SK-N-SH (cell line): Measurements from ENCODE around the gene GNB1L. TPM values are rescaled to one million over a fixed set of nuclear protein-coding genes. Genes with fewer than 3 reads are reported as not detected.

Experiments
- CTCF ChIA-PET: fragments of 300-600, 350-600 bp; formaldehyde crosslinking; extraction: SDS; loops from one replicate; lab custom pipeline; 2021; lab: Yijun Ruan, JAX
- POLR2A ChIA-PET: fragments of 350-600 bp; sonication (Branson Sonifier 250); formaldehyde crosslinking; extraction: SDS; loops from one replicate; lab custom pipeline; 2020; ENCODE audit warnings: antibody characterized with exemption, inconsistent platforms; lab: Yijun Ruan, JAX
- DNase-seq: peaks from one replicate; pipeline ENCODE4 v3.0.0; 2012
- H2AFZ ChIP-seq: fragments of 200-600 bp; sonication (generic); 2 replicates; pipeline ENCODE4 v1.8.1; 2016; ENCODE audit warnings: antibody characterized with exemption, mild to moderate bottlenecking, low read depth
- H3F3A ChIP-seq: fragments of 200-600 bp; sonication (generic); replicated peaks from 2 replicates; pipeline ENCODE3; 2016; ENCODE audit warnings: antibody characterized with exemption, mild to moderate bottlenecking; ENCODE audit not compliant: insufficient read depth
- H3K27ac ChIP-seq, 2 experiments: fragments of 200-500 bp in 1 of 2; fragments of 200-600 bp in 1 of 2; sonication (Bioruptor generic) in 1 of 2; sonication (generic), shearing (Covaris generic) in 1 of 2; 2 replicates each; pipeline versions ENCODE4 v1.5.1 to v1.6.1; 2014 to 2016; ENCODE audit warnings: low read depth in 2 of 2, inconsistent platforms in 1 of 2, low read length in 1 of 2, mild to moderate bottlenecking in 1 of 2, mixed read lengths in 1 of 2
- H3K27me3 ChIP-seq: fragments of 200-600 bp; sonication (generic), shearing (Covaris generic); 2 replicates; pipeline ENCODE4 v1.6.1; 2016; ENCODE audit warnings: mixed run types; ENCODE audit not compliant: insufficient read depth
- H3K36me3 ChIP-seq, 2 experiments: fragments of 200-500 bp in 1 of 2; fragments of 200-600 bp in 1 of 2; sonication (Bioruptor generic) in 1 of 2; sonication (generic) in 1 of 2; replicated peaks in 1 of 2; 2 replicates each; pipeline versions ENCODE3 to v1.5.1; 2014 to 2016; ENCODE audit warnings: low read length in 1 of 2, mild to moderate bottlenecking in 1 of 2; ENCODE audit not compliant: insufficient read depth in 2 of 2, control insufficient read depth in 1 of 2
- H3K4me1 ChIP-seq, 2 experiments: fragments of 200-500 bp in 1 of 2; fragments of 200-600 bp in 1 of 2; sonication (Bioruptor generic) in 1 of 2; sonication (generic), shearing (Covaris generic) in 1 of 2; 2 replicates each; pipeline versions ENCODE4 v1.5.1 to v1.6.1; 2014 to 2016; ENCODE audit warnings: low read depth in 1 of 2, low read length in 1 of 2, mixed run types in 1 of 2; ENCODE audit not compliant: insufficient read depth in 2 of 2, control insufficient read depth in 1 of 2
- H3K4me2 ChIP-seq: fragments of 200-600 bp; sonication (generic), shearing (Covaris generic); 2 replicates; pipeline ENCODE4 v1.6.1; 2017; ENCODE audit warnings: mixed run types
- H3K4me3 ChIP-seq, 2 experiments: fragments of 200-500 bp in 1 of 2; fragments of 200-600 bp in 1 of 2; sonication (Bioruptor generic) in 1 of 2; sonication (generic), shearing (Covaris generic) in 1 of 2; 2 replicates each; pipeline versions ENCODE4 v1.5.1 to v1.8.1; 2014 to 2016; ENCODE audit warnings: low read depth in 2 of 2, inconsistent platforms in 1 of 2, low read length in 1 of 2, mild to moderate bottlenecking in 1 of 2, mixed read lengths in 1 of 2, moderate library complexity in 1 of 2
- H3K79me2 ChIP-seq: fragments of 200-600 bp; sonication (generic); 2 replicates; pipeline ENCODE4 v1.8.1; 2017; ENCODE audit warnings: mild to moderate bottlenecking; ENCODE audit not compliant: insufficient read depth
- H3K9ac ChIP-seq: fragments of 200-600 bp; sonication (generic); 2 replicates; pipeline ENCODE4 v1.6.1; 2017; ENCODE audit warnings: mixed run types
- H3K9me2 ChIP-seq: fragments of 200-600 bp; sonication (generic); 2 replicates; pipeline ENCODE4 v1.6.1; 2017; ENCODE audit warnings: mixed run types
- H3K9me3 ChIP-seq: fragments of 200-600 bp; sonication (generic); 2 replicates; pipeline ENCODE4 v1.6.1; 2017; ENCODE audit warnings: mixed run types, mild to moderate bottlenecking, moderate library complexity
- H4K20me1 ChIP-seq: fragments of 200-600 bp; sonication (generic); 2 replicates; pipeline ENCODE4 v1.6.1; 2017; ENCODE audit warnings: mild to moderate bottlenecking, mixed run types; ENCODE audit not compliant: insufficient read depth
- CTCF ChIP-seq: fragments of 200-600 bp; sonication (generic); IDR thresholded peaks from 2 replicates; pipeline ENCODE4 v1.6.1; 2017; ENCODE audit warnings: antibody characterized with exemption, mild to moderate bottlenecking, moderate library complexity
- ELF1 ChIP-seq: IDR thresholded peaks from 2 replicates; pipeline ENCODE4 v1.4.0; 2012
- EZH2phosphoT487 ChIP-seq: fragments of 200-600 bp; sonication (generic); IDR thresholded peaks from 2 replicates; pipeline ENCODE4 v1.6.1; 2017; ENCODE audit warnings: low read depth, mixed run types, mild to moderate bottlenecking, antibody characterized with exemption, moderate library complexity, borderline replicate concordance
- FOXJ3 ChIP-seq: sonication (generic); formaldehyde crosslinking; IDR thresholded peaks from 2 replicates; pipeline ENCODE4 v1.5.1; 2020; ENCODE audit warnings: mild to moderate bottlenecking, missing genetic modification reagents
- FOXM1 ChIP-seq: IDR thresholded peaks from 2 replicates; pipeline ENCODE4 v1.4.0; 2012; ENCODE audit warnings: low read depth, mild to moderate bottlenecking
- MAX ChIP-seq: IDR thresholded peaks from 2 replicates; pipeline ENCODE4 v1.4.0; 2012; ENCODE audit warnings: low read depth
- MEF2A ChIP-seq: IDR thresholded peaks from 2 replicates; pipeline ENCODE4 v1.4.0; 2012; ENCODE audit warnings: low read depth, borderline replicate concordance
- MXI1 ChIP-seq: IDR thresholded peaks from 2 replicates; pipeline ENCODE4 v1.6.1; 2012; ENCODE audit warnings: mild to moderate bottlenecking, low read depth, low read length, improper control_type of control experiment
- RAD21 ChIP-seq: IDR thresholded peaks from 2 replicates; pipeline ENCODE4 v1.6.1; 2012; ENCODE audit warnings: mild to moderate bottlenecking, low read length
- RFX5 ChIP-seq: IDR thresholded peaks from 2 replicates; pipeline ENCODE4 v1.6.1; 2012; ENCODE audit warnings: mild to moderate bottlenecking, improper control_type of control experiment, low read length
- SIN3A ChIP-seq: IDR thresholded peaks from 2 replicates; pipeline ENCODE4 v1.6.1; 2012; ENCODE audit warnings: low read depth, mild to moderate bottlenecking, low read length, moderate library complexity, borderline replicate concordance
- SMC3 ChIP-seq: IDR thresholded peaks from 2 replicates; pipeline ENCODE4 v1.6.1; 2012; ENCODE audit warnings: low read depth, low read length, improper control_type of control experiment
- TEAD4 ChIP-seq: IDR thresholded peaks from 2 replicates; pipeline ENCODE4 v1.4.0; 2012; ENCODE audit warnings: mild to moderate bottlenecking, borderline replicate concordance; ENCODE audit not compliant: insufficient read depth
- USF1 ChIP-seq: IDR thresholded peaks from 2 replicates; pipeline ENCODE4 v1.4.0; 2012; ENCODE audit warnings: low read depth, borderline replicate concordance
- WGBS: methylation state at CpG from one replicate; pipeline ENCODE4 v1.1.6; 2017; ENCODE audit warnings: low lambda C conversion rate; 5-methylcytosine and 5-hydroxymethylcytosine counted together
- polyA plus RNA-seq, 3 experiments: library from polyadenylated mRNA; depleted of rRNA; stranded (reverse); fragments of >200 nt; gene quantifications; 2 replicates each; pipeline ENCODE4 v1.2.3, GENCODE V29; 2012
- TF ChIP-seq, protein P1 (sequence below): IDR thresholded peaks from 2 replicates; pipeline ENCODE4 v1.4.0; 2012; ENCODE audit warnings: low read depth, borderline replicate concordance

Gene GNB1L
- polyA plus RNA-seq, 1 of the 3 experiments (the other 2 are of a cell fraction): 5.9 TPM

DNA sequence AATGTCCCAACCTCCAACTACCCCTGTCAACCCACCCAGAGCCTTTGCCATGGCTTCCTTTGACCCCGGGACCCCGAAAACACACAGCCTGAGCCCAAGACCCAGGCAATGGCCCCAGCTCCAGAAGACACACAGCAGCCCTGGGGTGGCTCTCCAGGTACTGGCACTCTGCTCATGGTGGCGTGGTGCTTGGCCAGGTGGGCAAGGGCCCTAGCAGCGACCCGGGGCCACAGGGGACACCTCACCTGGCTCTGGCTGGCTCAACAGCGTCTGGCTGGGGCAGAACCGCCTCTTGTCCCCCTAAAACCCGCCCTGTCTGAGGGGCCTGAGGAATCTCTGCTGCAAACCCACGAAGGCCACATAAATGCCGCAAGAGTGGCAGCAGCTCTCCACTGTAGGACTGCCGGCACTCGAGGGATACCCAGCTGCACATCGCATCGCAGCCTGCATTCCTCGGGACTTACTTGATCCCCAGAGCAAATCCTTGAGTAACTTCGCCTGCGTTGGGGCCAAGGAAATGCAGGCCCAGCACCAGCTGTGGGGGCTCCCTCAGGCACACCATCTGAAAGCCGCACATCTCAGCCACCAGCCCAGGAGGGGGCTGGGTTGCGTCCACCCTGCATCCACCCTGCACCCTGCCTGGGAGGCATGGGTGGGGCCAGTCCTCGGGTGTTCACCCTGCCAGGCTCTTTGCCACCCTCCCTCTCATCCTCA is 23.1 kb upstream of the GNB1L start:
- no peaks in the 10 kb centered on the region for H4K20me1 ChIP-seq
- H3K9me2 ChIP-seq: no peaks in the 10 kb centered on the region
- H3K4me2 ChIP-seq: no peak overlapping the region
- DNase-seq: no peak
- TF ChIP-seq MAX (no peak), EZH2phosphoT487 (no peak), MXI1 (no peak), ELF1 (no peak), SMC3 (no peak), CTCF (no peak), FOXJ3 (CRISPR knock-in tag) (no peak), FOXM1 (no peak), MEF2A (no peak), RFX5 (no peak), USF1 (no peak), RAD21 (no peak), SIN3A (no peak), TEAD4 (no peak)
- TF ChIP-seq, protein P1, sequence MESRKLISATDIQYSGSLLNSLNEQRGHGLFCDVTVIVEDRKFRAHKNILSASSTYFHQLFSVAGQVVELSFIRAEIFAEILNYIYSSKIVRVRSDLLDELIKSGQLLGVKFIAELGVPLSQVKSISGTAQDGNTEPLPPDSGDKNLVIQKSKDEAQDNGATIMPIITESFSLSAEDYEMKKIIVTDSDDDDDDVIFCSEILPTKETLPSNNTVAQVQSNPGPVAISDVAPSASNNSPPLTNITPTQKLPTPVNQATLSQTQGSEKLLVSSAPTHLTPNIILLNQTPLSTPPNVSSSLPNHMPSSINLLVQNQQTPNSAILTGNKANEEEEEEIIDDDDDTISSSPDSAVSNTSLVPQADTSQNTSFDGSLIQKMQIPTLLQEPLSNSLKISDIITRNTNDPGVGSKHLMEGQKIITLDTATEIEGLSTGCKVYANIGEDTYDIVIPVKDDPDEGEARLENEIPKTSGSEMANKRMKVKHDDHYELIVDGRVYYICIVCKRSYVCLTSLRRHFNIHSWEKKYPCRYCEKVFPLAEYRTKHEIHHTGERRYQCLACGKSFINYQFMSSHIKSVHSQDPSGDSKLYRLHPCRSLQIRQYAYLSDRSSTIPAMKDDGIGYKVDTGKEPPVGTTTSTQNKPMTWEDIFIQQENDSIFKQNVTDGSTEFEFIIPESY: no peak
- TF ChIP-seq, all 33 proteins: peak for 0
- H3K4me1 ChIP-seq: peaks cover 35 to 41% of the 10 kb centered on the region in 2 experiments; a peak in 3 of 4 replicates
- no peak overlapping the region for H3K9ac ChIP-seq
- peaks cover 18% of the 10 kb centered on the region for H3F3A ChIP-seq
- no peaks in the 10 kb centered on the region for H3K27me3 ChIP-seq
- H3K36me3 ChIP-seq: no peaks in the 10 kb centered on the region
- H3K4me3 ChIP-seq: no peak overlapping the region
- H3K79me2 ChIP-seq: peaks cover 26% of the 10 kb centered on the region; the same call in 1 of the 2 replicates
- H3K9me3 ChIP-seq: no peaks in the 10 kb centered on the region
- no peak overlapping the region for H3K27ac ChIP-seq
- H2AFZ ChIP-seq: no peak overlapping the region
- WGBS: 79% methylated on average over 11 of the region's 20 CpGs
- ChIA-PET POLR2A (interaction anchor here (1.5 kb wide), 1 partner anchor 147 kb away, joined by 4 read pairs; no protein-coding TSS in a partner anchor), CTCF (interaction anchor here (0.6 to 6.1 kb wide), 11 partner anchors 9 to 146 kb away, joined by 3 to 64 read pairs (median 5); no protein-coding TSS in a partner anchor)
